ENCODE results near the gene APBB3. TPM values are rescaled to one million over a fixed set of nuclear protein-coding genes. Genes with fewer than 3 reads are reported as not detected.

Gene APBB3
- total and polyA plus RNA-seq, 4 donors: 32.3 to 90.1 (median 43.6) TPM

- DNase-seq (ENCODE audit: low read depth in 4 of 6, low spot score in 6 of 6): no peak
- WGBS (ENCODE audit: insufficient coverage): 98% methylated on average over 2 of the region's 2 CpGs
- Histone ChIP-seq H3K9me3 (ENCODE audit: control insufficient read depth, insufficient read depth, low read length) (no peaks in the 10 kb centered on the region), H3K27ac (ENCODE audit: low read depth, low read length) (no peak overlapping the region), H3K36me3 (ENCODE audit: control insufficient read depth, insufficient read depth, low read length) (peaks cover 36% of the 10 kb centered on the region), H3K27me3 (ENCODE audit: control insufficient read depth, insufficient read depth, low read length) (no peaks in the 10 kb centered on the region), H3K4me3 (ENCODE audit: low read depth, low read length) (no peak overlapping the region), H3K4me1 (ENCODE audit: control insufficient read depth, insufficient read depth, low read length) (peaks cover 18% of the 10 kb centered on the region)
Measured at GRCh38 chr5:140568443-140569063, 4.2 kb upstream of the APBB3 start.

- H3K4me1 ChIP-seq (ENCODE audit: control insufficient read depth, insufficient read depth, low read length): peaks cover 25% of the 10 kb centered on the region
Measured at GRCh38 chr5:140567871-140568270, 3.5 kb upstream of the APBB3 start.

GRCh38 chr5:140567136-140567818 is 2.9 kb upstream of the APBB3 start:
- 85% methylated on average over 20 of the region's 22 CpGs for WGBS (ENCODE audit: insufficient coverage)
- Histone ChIP-seq H3K4me3 (ENCODE audit: low read depth, low read length) (no peak overlapping the region), H3K27me3 (ENCODE audit: control insufficient read depth, insufficient read depth, low read length) (no peaks in the 10 kb centered on the region), H3K36me3 (ENCODE audit: control insufficient read depth, insufficient read depth, low read length) (peaks cover 39% of the 10 kb centered on the region), H3K27ac (ENCODE audit: low read depth, low read length) (no peak overlapping the region), H3K9me3 (ENCODE audit: control insufficient read depth, insufficient read depth, low read length) (no peaks in the 10 kb centered on the region), H3K4me1 (ENCODE audit: control insufficient read depth, insufficient read depth, low read length) (peaks cover 29% of the 10 kb centered on the region)
- DNase-seq (ENCODE audit: low read depth in 4 of 6, low spot score in 6 of 6): no peak

More at GRCh38 chr5:140567871-140568270, 3.5 kb upstream of the APBB3 start:
- no peak overlapping the region for H3K4me3 ChIP-seq (ENCODE audit: low read depth, low read length)
- H3K27me3 ChIP-seq (ENCODE audit: control insufficient read depth, insufficient read depth, low read length): no peaks in the 10 kb centered on the region
- no peak overlapping the region for H3K27ac ChIP-seq (ENCODE audit: low read depth, low read length)
- DNase-seq (ENCODE audit: low read depth in 4 of 6, low spot score in 6 of 6): no peak
- H3K36me3 ChIP-seq (ENCODE audit: control insufficient read depth, insufficient read depth, low read length): peaks cover 36% of the 10 kb centered on the region
- H3K9me3 ChIP-seq (ENCODE audit: control insufficient read depth, insufficient read depth, low read length): no peaks in the 10 kb centered on the region
- WGBS (ENCODE audit: insufficient coverage): 99% methylated on average over 11 of the region's 13 CpGs

- no peak for DNase-seq (ENCODE audit: low read depth in 4 of 6, low spot score in 6 of 6)
- H3K4me3 ChIP-seq (ENCODE audit: low read depth, low read length): no peak overlapping the region
- no peaks in the 10 kb centered on the region for H3K27me3 ChIP-seq (ENCODE audit: control insufficient read depth, insufficient read depth, low read length)
- no peaks in the 10 kb centered on the region for H3K9me3 ChIP-seq (ENCODE audit: control insufficient read depth, insufficient read depth, low read length)
- H3K4me1 ChIP-seq (ENCODE audit: control insufficient read depth, insufficient read depth, low read length): peaks cover 33% of the 10 kb centered on the region
- 98% methylated on average over 4 of the region's 5 CpGs for WGBS (ENCODE audit: insufficient coverage)
- no peak overlapping the region for H3K27ac ChIP-seq (ENCODE audit: low read depth, low read length)
- peaks cover 45% of the 10 kb centered on the region for H3K36me3 ChIP-seq (ENCODE audit: control insufficient read depth, insufficient read depth, low read length)
Measured at GRCh38 chr5:140566665-140567064, 2.3 kb upstream of the APBB3 start.

- Histone ChIP-seq H3K36me3 (ENCODE audit: control insufficient read depth, insufficient read depth, low read length) (peaks cover 54% of the 10 kb centered on the region), H3K4me1 (ENCODE audit: control insufficient read depth, insufficient read depth, low read length) (peaks cover 33% of the 10 kb centered on the region), H3K27ac (ENCODE audit: low read depth, low read length) (no peak overlapping the region), H3K4me3 (ENCODE audit: low read depth, low read length) (peak overlapping the region; percentile 87), H3K9me3 (ENCODE audit: control insufficient read depth, insufficient read depth, low read length) (no peaks in the 10 kb centered on the region), H3K27me3 (ENCODE audit: control insufficient read depth, insufficient read depth, low read length) (no peaks in the 10 kb centered on the region)
- DNase-seq (ENCODE audit: low read depth in 4 of 6, low spot score in 6 of 6): no peak
- no CpG with 5 or more reads among the region's 4 CpGs for WGBS (ENCODE audit: insufficient coverage)
Measured at GRCh38 chr5:140565780-140566095, 1.3 kb upstream of the APBB3 start.

GRCh38 chr5:140565024-140565779 is 804 bp upstream of the APBB3 start:
- Histone ChIP-seq H3K4me1 (ENCODE audit: control insufficient read depth, insufficient read depth, low read length) (peaks cover 33% of the 10 kb centered on the region), H3K27ac (ENCODE audit: low read depth, low read length) (peak overlapping the region; percentile 92), H3K9me3 (ENCODE audit: control insufficient read depth, insufficient read depth, low read length) (no peaks in the 10 kb centered on the region), H3K4me3 (ENCODE audit: low read depth, low read length) (peak overlapping the region; percentile 87), H3K27me3 (ENCODE audit: control insufficient read depth, insufficient read depth, low read length) (no peaks in the 10 kb centered on the region), H3K36me3 (ENCODE audit: control insufficient read depth, insufficient read depth, low read length) (peaks cover 56% of the 10 kb centered on the region)
- no peak for DNase-seq (ENCODE audit: low read depth in 4 of 6, low spot score in 6 of 6)
- WGBS (ENCODE audit: insufficient coverage): 3% methylated on average over 5 of the region's 13 CpGs

GRCh38 chr5:140563596-140563995 is 802 bp downstream of the APBB3 start:
- peak overlapping the region; percentile 87 for H3K4me3 ChIP-seq (ENCODE audit: low read depth, low read length)
- WGBS (ENCODE audit: insufficient coverage): 65% methylated on average over 4 of the region's 8 CpGs
- H3K4me1 ChIP-seq (ENCODE audit: control insufficient read depth, insufficient read depth, low read length): peaks cover 31% of the 10 kb centered on the region
- no peaks in the 10 kb centered on the region for H3K27me3 ChIP-seq (ENCODE audit: control insufficient read depth, insufficient read depth, low read length)
- H3K27ac ChIP-seq (ENCODE audit: low read depth, low read length): peak overlapping the region; percentile 92
- no peaks in the 10 kb centered on the region for H3K9me3 ChIP-seq (ENCODE audit: control insufficient read depth, insufficient read depth, low read length)
- H3K36me3 ChIP-seq (ENCODE audit: control insufficient read depth, insufficient read depth, low read length): peaks cover 57% of the 10 kb centered on the region
- peak in 1 of 6 donors; percentile 8 for DNase-seq (ENCODE audit: low read depth in 4 of 6, low spot score in 6 of 6)

- Histone ChIP-seq H3K27ac (ENCODE audit: low read depth, low read length) (no peak overlapping the region), H3K4me3 (ENCODE audit: low read depth, low read length) (no peak overlapping the region), H3K9me3 (ENCODE audit: control insufficient read depth, insufficient read depth, low read length) (no peaks in the 10 kb centered on the region), H3K36me3 (ENCODE audit: control insufficient read depth, insufficient read depth, low read length) (peaks cover 44% of the 10 kb centered on the region), H3K27me3 (ENCODE audit: control insufficient read depth, insufficient read depth, low read length) (no peaks in the 10 kb centered on the region), H3K4me1 (ENCODE audit: control insufficient read depth, insufficient read depth, low read length) (peaks cover 36% of the 10 kb centered on the region)
- WGBS (ENCODE audit: insufficient coverage): 99% methylated on average over 6 of the region's 10 CpGs
- no peak for DNase-seq (ENCODE audit: low read depth in 4 of 6, low spot score in 6 of 6)
Measured at GRCh38 chr5:140561753-140562523, 2.5 kb downstream of the APBB3 start.

- Histone ChIP-seq H3K9me3 (ENCODE audit: control insufficient read depth, insufficient read depth, low read length) (no peaks in the 10 kb centered on the region), H3K4me1 (ENCODE audit: control insufficient read depth, insufficient read depth, low read length) (peaks cover 26% of the 10 kb centered on the region), H3K27me3 (ENCODE audit: control insufficient read depth, insufficient read depth, low read length) (no peaks in the 10 kb centered on the region), H3K4me3 (ENCODE audit: low read depth, low read length) (no peak overlapping the region), H3K27ac (ENCODE audit: low read depth, low read length) (no peak overlapping the region), H3K36me3 (ENCODE audit: control insufficient read depth, insufficient read depth, low read length) (peaks cover 38% of the 10 kb centered on the region)
- no peak for DNase-seq (ENCODE audit: low read depth in 4 of 6, low spot score in 6 of 6)
- 89% methylated on average over 10 of the region's 10 CpGs for WGBS (ENCODE audit: insufficient coverage)
Measured at GRCh38 chr5:140560227-140560626, 4.2 kb downstream of the APBB3 start.
